GM12874 (cell line): ENCODE data around the gene UCMA.

Experiments used
- CTCF ChIP-seq: IDR thresholded peaks from 2 replicates; pipeline ENCODE4 v1.5.1; 2011; ENCODE audit warnings: low read depth, mild to moderate bottlenecking, control low read depth, low read length, moderate library complexity; ENCODE audit not compliant: insufficient read depth

UCMA gene

GRCh38 chr10:13227031-13227430 is 7.1 kb downstream of the UCMA start:
- TF ChIP-seq CTCF = no peak

GRCh38 chr10:13225601-13226000 is 8.6 kb downstream of the UCMA start:
- TF ChIP-seq CTCF = no peak

GRCh38 chr10:13224210-13224995 is 9.8 kb downstream of the UCMA start:
- TF ChIP-seq CTCF = no peak

- TF ChIP-seq CTCF = no peak
Measured at GRCh38 chr10:13223241-13223640, 10.9 kb downstream of the UCMA start.

DNA sequence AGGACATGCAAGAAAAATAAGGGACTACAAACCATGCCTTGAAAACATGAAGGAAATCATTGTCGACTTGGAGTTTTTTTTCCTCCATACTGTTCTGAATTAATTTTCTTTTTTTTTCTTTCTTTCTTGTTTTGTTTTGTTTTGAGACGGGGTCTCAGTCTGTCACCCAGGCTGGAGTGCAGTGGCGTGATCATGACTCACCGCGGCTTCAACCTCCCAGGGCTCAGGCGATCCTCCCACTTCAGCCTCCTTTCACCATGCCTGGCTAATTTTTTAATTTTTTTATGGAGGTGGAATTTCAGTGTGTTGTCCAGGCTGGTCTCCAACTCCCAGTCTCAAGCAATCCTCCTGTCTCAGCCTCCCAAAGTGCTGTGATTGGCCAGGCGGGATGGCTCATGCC is 11.6 kb downstream of the UCMA start:
- no peak for TF ChIP-seq CTCF

DNA sequence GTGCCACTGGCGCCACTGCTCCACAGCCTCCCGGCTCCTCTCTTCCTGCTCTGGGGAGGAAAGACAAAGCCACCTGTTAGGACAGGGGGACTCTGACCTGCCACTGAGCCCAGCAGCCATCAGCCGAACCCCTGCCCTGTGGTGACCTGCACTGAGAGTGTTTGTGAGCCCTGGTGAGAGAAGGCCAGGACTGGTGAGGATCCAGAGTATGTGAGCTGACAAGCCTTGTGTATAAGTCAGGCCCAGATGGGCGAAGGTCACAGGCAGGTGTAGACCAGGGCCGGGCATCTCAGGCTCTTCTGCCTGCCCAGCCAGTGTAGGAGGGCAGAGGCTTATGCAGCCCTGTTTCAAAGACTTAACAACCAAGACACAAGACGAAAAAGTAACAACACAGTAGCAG is 12.0 kb downstream of the UCMA start:
- TF ChIP-seq CTCF = no peak

GRCh38 chr10:13221572-13221971 is 12.6 kb downstream of the UCMA start:
- TF ChIP-seq CTCF = no peak
